Measurements from ENCODE around the gene TECPR1. TPM values are rescaled to one million over a fixed set of nuclear protein-coding genes. Genes with fewer than 3 reads are reported as not detected.

The TECPR1 gene
- total RNA-seq, 4 donors from 2014 or later: 19.6 to 61.8 (median 26.3) TPM

DNA sequence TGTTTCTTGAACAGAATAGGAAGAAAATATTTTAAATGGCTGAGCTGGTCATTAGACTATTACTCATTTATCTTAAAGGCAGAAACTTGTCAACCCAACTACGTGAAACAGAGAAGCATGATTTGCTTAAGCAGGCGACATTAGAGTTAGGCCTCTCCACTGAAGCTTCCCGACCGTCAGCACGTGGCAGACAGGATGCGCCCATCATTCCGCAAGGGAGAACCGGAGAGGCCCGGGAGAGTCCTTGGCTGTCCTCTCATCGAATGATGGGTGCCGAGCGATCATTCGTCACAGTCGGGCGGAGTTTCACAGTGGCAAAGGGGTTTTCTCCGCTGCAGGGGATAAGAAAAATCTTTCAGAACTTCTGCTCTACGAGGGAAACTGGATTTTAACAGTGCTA lies 41.2 kb upstream of the TECPR1 start:
- H3K36me3 ChIP-seq: peaks cover 20 to 36% of the 10 kb centered on the region in 2 donors
- 83 to 85% methylated on average over 17 of the region's 17 CpGs for WGBS, 2 donors
- no peak for TF ChIP-seq CTCF (IDR thresholded peaks at IDR 0.05)
- TF ChIP-seq POLR2A (IDR thresholded peaks at IDR 0.05): no peak

GRCh38 chr7:98291717-98292116 lies 39.7 kb upstream of the TECPR1 start:
- Histone ChIP-seq H3K4me3 (replicated peaks in 1 of 3) (no peak overlapping the region), H3K27ac (no peak overlapping the region), H3K36me3 (peaks cover 22 to 36% of the 10 kb centered on the region in 2 donors), H3K27me3 (no peaks in the 10 kb centered on the region), H3K9me3 (no peaks in the 10 kb centered on the region), H3K4me1 (peaks cover 32 to 52% of the 10 kb centered on the region in 2 donors)
- no peak for TF ChIP-seq POLR2A (IDR thresholded peaks at IDR 0.05)
- TF ChIP-seq CTCF (IDR thresholded peaks at IDR 0.05): no peak
- intact Hi-C loops (cut with DNase I): loop anchor here (5.0 kb wide), 1 partner anchor 111 kb away; the partner anchor contains the start of gene BAIAP2L1
- DNase-seq: no peak
- 82 to 86% methylated on average over 6 to 7 of the region's 7 CpGs for WGBS, 2 donors

More for the DNA sequence above, 41.2 kb upstream of the TECPR1 start:
- Histone ChIP-seq H3K9me3 (no peaks in the 10 kb centered on the region), H3K27me3 (no peaks in the 10 kb centered on the region), H3K4me3 (replicated peaks in 1 of 3) (no peak overlapping the region), H3K4me1 (peaks cover 28 to 48% of the 10 kb centered on the region in 2 donors), H3K27ac (no peak overlapping the region)
- DNase-seq: no peak
- intact Hi-C loops (cut with DNase I): loop anchor here (5.0 kb wide), 1 partner anchor 109 kb away; the partner anchor contains the start of gene BAIAP2L1

- Histone ChIP-seq H3K27me3 (no peaks in the 10 kb centered on the region), H3K4me3 (replicated peaks in 1 of 3) (no peak overlapping the region), H3K27ac (peak overlapping the region in 2 of 3 donors; percentile 30 to 58), H3K36me3 (peaks cover 22 to 36% of the 10 kb centered on the region in 2 donors), H3K9me3 (no peaks in the 10 kb centered on the region), H3K4me1 (peaks cover 38 to 56% of the 10 kb centered on the region in 2 donors)
- intact Hi-C loops (cut with DNase I): no loop called here
- TF ChIP-seq CTCF (IDR thresholded peaks at IDR 0.05): no peak
- no peak for TF ChIP-seq POLR2A (IDR thresholded peaks at IDR 0.05)
- WGBS, 2 donors: 88 to 97% methylated on average over 4 of the region's 4 CpGs
- no peak for DNase-seq
These were observed 37.4 kb upstream of the TECPR1 start for GRCh38 chr7:98289333-98289875.

DNA sequence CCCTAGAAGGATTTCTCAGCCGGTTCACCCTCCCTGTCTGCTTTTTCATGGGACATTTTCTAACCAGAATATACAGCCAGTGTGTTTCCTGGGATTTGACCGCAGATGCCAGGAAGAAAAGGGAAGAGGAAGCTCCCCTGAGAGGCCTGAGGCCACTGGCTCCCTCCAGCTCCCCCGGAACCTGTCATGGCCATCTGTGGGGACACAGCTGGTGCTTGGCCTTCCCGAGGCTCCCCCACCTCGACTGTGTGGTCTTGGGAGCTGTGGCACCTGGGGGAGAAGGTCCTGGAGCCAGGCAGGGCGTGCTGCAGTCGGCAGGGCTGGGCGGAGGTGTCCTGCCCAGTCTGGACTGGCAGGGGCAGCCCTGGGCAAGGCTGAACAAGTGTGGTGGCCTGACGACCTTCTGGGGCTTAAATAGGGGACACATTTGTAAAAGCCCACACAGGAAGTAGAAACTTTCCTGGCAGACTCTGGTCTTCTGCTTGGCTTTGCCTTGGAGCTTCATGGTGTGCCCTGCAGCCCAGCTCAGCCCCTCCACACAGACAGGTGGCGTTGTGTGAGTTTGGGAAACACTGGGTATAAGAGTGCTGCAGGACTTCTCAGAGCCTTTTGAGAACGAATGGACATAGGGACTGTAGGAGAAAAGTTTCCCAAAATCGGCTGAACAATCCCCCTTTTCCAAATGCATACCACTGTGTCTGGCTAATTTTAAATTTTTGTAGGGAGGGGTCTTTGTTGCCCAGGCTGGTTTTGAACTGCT lies 36.2 kb upstream of the TECPR1 start:
- peak overlapping the region in 1 of 3 donors; percentile 24 for H3K27ac ChIP-seq
- no peak for TF ChIP-seq CTCF (IDR thresholded peaks at IDR 0.05)
- WGBS, 2 donors: 81 to 90% methylated on average over 7 to 11 of the region's 12 CpGs
- H3K4me3 ChIP-seq (replicated peaks in 1 of 3): no peak overlapping the region
- H3K36me3 ChIP-seq: peaks cover 22 to 28% of the 10 kb centered on the region in 2 donors
- peaks cover 42 to 57% of the 10 kb centered on the region in 2 donors for H3K4me1 ChIP-seq
- intact Hi-C loops (cut with DNase I): no loop called here
- no peaks in the 10 kb centered on the region for H3K27me3 ChIP-seq
- no peaks in the 10 kb centered on the region for H3K9me3 ChIP-seq
- no peak for DNase-seq

- 75% methylated on average over 11 of the region's 14 CpGs; no CpG with 5 or more reads in 1 of the 2 donors for WGBS, 2 donors
- intact Hi-C loops (cut with DNase I): no loop called here
- DNase-seq: no peak
- no peak overlapping the region for H3K4me3 ChIP-seq (replicated peaks in 1 of 3)
- H3K36me3 ChIP-seq: peaks cover 17 to 21% of the 10 kb centered on the region in 2 donors
- H3K27ac ChIP-seq: peak overlapping the region in 2 of 3 donors; percentile 24 to 92
- no peaks in the 10 kb centered on the region for H3K9me3 ChIP-seq
- TF ChIP-seq POLR2A (IDR thresholded peaks at IDR 0.05) (no peak), CTCF (IDR thresholded peaks at IDR 0.05) (no peak)
- H3K27me3 ChIP-seq: no peaks in the 10 kb centered on the region
- H3K4me1 ChIP-seq: peaks cover 48 to 64% of the 10 kb centered on the region in 2 donors
These were observed 35.5 kb upstream of the TECPR1 start for GRCh38 chr7:98287486-98287959.
